ENCODE measurements around the gene VSTM4. TPM values are rescaled to one million over a fixed set of nuclear protein-coding genes. Genes with fewer than 3 reads are reported as not detected.

Gene VSTM4
- total and polyA plus RNA-seq, 11 donors: 5.6 to 22.1 (median 15.8) TPM

GRCh38 chr10:49039409-49039808 is 75.9 kb downstream of the VSTM4 start:
- intact Hi-C loops (cut with DNase I): no loop called here
- peak in 1 of 4 donors; percentile 27 for ATAC-seq
- H3K4me3 ChIP-seq: no peak overlapping the region
- no peak for TF ChIP-seq CTCF (IDR thresholded peaks at IDR 0.05)
- no peak for TF ChIP-seq POLR2A (IDR thresholded peaks at IDR 0.05)
- no peak for DNase-seq
- no peak overlapping the region for H3K27ac ChIP-seq
- 70 to 83% (median 78%) methylated on average over 7 of the region's 7 CpGs for WGBS, 4 donors
- no peaks in the 10 kb centered on the region for H3K4me1 ChIP-seq
- H3K36me3 ChIP-seq: peaks cover 0 to 44% (median 6%) of the 10 kb centered on the region in 9 donors
- no peaks in the 10 kb centered on the region for H3K27me3 ChIP-seq
- H3K9me3 ChIP-seq: no peaks in the 10 kb centered on the region

GRCh38 chr10:49038711-49039110 is 76.6 kb downstream of the VSTM4 start:
- Histone ChIP-seq H3K27me3 (no peaks in the 10 kb centered on the region), H3K36me3 (peaks cover 0 to 39% (median 6%) of the 10 kb centered on the region in 9 donors), H3K4me1 (no peaks in the 10 kb centered on the region), H3K4me3 (no peak overlapping the region), H3K9me3 (no peaks in the 10 kb centered on the region), H3K27ac (no peak overlapping the region)
- 89 to 99% (median 97%) methylated on average over 5 of the region's 5 CpGs for WGBS, 4 donors
- TF ChIP-seq CTCF (IDR thresholded peaks at IDR 0.05) (no peak), POLR2A (IDR thresholded peaks at IDR 0.05) (no peak)
- ATAC-seq: no peak
- no peak for DNase-seq
- intact Hi-C loops (cut with DNase I): no loop called here

- H3K27me3 ChIP-seq: no peaks in the 10 kb centered on the region
- no peak overlapping the region for H3K4me3 ChIP-seq
- 91 to 98% (median 94%) methylated on average over 7 of the region's 7 CpGs for WGBS, 4 donors
- intact Hi-C loops (cut with DNase I): no loop called here
- ATAC-seq: no peak
- peaks cover 0 to 28% (median 5%) of the 10 kb centered on the region in 9 donors for H3K36me3 ChIP-seq
- H3K9me3 ChIP-seq: no peaks in the 10 kb centered on the region
- no peak for DNase-seq
- no peak overlapping the region for H3K27ac ChIP-seq
- TF ChIP-seq POLR2A (IDR thresholded peaks at IDR 0.05) (no peak), CTCF (IDR thresholded peaks at IDR 0.05) (no peak)
- H3K4me1 ChIP-seq: no peaks in the 10 kb centered on the region
These were observed 78.1 kb downstream of the VSTM4 start for GRCh38 chr10:49037187-49037586.

- ATAC-seq (no peak), DNase-seq (no peak)
- H3K36me3 ChIP-seq: peaks cover 0 to 30% (median 7%) of the 10 kb centered on the region in 9 donors
- no peak for TF ChIP-seq CTCF (IDR thresholded peaks at IDR 0.05)
- no peak for TF ChIP-seq POLR2A (IDR thresholded peaks at IDR 0.05)
- H3K9me3 ChIP-seq: no peaks in the 10 kb centered on the region
- no peak overlapping the region for H3K27ac ChIP-seq
- WGBS, 4 donors: 91 to 95% (median 92%) methylated on average over 3 of the region's 3 CpGs
- intact Hi-C loops (cut with DNase I): no loop called here
- no peaks in the 10 kb centered on the region for H3K27me3 ChIP-seq
- H3K4me1 ChIP-seq: no peaks in the 10 kb centered on the region
- H3K4me3 ChIP-seq: no peak overlapping the region
These were observed 78.7 kb downstream of the VSTM4 start for GRCh38 chr10:49036638-49037037.

All from heart left ventricle (tissue), 16 donors.